Stimulated activated CD4-positive, alpha-beta T cell treated with anti-CD3 and anti-CD28 coated beads, Interleukin-4, amount 100 ng/mL, for 48 hours (primary cell): ENCODE measurements around the gene COX6B1.
"Not testable (repeated sequence)": the region's sequence is repeated elsewhere in the genome, so short reads cannot be mapped to it uniquely, and the experiment has no call there.

Experiments
- DNase-seq, 2 donors: peaks; one replicate each; pipeline ENCODE4 v3.0.0-alpha.2; 2020; ENCODE audit warnings: low read depth in 2 of 2

Gene COX6B1

DNA sequence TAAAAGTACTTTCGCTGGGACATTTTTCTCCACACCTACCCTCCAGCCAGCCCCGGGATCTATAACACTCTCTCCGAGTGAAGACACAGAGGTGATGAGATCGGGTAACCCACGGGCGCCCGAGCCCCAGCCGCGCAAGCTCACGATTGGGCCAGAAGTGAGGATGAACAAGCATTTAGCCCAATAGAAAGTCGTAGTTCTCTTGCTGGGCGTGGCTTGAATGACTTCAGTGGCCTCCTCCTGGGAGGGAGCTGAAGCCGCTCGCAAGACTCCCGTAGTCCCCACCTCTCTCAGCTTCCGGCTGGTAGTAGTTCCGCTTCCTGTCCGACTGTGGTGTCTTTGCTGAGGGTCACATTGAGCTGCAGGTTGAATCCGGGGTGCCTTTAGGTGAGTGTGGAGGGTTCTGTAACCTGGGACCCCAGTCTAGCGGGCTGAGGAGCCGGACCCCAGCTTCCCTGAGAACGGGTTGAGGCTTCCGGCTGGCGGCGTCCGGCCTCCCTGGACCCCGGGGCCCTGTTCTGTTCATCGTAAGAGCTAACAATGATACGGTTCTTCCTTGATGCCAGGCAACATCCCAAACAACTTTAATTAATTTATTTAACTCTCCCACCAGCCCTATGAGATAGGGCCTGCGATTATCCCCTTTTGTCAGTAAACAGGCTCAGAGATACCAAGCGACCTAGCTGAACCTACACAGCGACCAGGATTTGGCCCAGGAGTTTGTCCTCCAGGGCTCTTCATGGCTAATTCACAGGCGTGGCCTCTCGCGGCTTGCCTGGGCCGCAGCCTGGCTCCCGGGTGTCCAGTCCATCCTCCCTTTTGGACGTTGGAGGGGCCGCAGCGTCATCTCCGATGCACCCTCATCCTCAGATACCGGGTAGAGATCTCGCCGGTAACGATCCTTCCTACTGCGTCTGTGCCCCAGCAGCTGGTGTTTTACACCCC, at the start of gene COX6B1:
TSS of gene COX6B1 (plus strand) at position 307 of the 945 bp plus-strand sequence. CDS start 2,921 bp downstream, outside the sequence.
- DNase-seq: peak; percentile 80 to 93

GRCh38 chr19:35601971-35602370, 46.2 kb upstream of the COX6B1 start:
- no peak for DNase-seq

DNA sequence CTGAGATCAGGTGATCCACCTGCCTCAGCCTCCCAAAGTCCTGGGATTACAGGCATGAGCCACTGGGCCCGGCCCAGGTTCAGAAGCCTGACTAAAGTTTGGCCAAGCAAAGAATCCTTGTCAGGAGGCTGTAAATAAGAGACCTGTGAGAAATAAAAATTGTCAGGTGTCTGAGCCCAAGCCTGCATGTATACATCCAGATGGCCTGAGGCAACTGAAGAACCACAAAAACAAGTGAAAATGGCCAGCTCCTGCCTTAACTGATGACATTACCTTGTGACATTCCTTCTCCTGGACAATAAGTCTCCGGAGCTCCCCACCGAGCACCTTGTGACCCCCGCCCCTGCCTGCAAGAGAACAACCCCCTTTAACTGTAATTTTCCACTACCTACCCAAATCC, 43.7 kb upstream of the COX6B1 start:
- not testable (repeated sequence) for DNase-seq

DNA sequence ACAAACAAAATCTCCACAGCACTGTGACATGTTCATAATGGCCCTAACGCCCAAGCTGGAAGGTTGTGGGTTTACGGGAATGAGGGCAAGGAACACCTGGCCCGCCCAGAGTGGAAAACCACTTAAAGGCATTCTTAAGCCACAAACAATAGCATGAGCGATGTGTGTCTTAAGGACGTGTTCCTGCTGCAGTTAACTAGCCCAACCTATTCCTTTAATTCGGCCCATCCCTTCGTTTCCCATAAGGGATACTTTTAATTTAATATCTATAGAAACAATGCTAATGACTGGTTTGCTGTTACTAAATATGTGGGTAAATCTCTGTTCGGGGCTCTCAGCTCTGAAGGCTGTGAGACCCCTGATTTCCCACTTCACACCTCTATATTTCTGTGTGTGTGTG, 41.0 kb upstream of the COX6B1 start:
- DNase-seq: not testable (repeated sequence)

- DNase-seq: no peak
Measured at GRCh38 chr19:35607661-35608060, 40.5 kb upstream of the COX6B1 start.

DNA sequence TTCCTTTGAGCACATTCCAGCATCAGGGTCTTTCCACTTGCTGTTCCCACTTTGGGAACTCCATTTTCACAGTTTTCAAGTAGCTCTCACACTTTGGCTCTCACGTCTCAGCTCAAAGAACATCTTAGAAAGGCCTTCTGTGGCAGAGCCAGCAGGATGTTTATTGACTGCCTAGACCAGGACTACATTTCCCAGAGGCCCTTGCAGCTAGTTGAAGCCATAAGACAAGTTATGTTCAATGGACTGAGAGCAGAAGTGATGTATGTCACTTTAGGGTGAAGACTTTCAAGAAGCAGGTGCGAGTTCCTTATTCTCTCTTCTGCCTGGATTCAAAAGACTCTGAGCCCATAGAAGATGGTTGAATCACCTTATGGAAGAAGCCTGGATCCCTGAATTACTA, 39.9 kb upstream of the COX6B1 start:
- DNase-seq: no peak

GRCh38 chr19:35609851-35610353, 38.2 kb upstream of the COX6B1 start:
- DNase-seq: no peak

DNA sequence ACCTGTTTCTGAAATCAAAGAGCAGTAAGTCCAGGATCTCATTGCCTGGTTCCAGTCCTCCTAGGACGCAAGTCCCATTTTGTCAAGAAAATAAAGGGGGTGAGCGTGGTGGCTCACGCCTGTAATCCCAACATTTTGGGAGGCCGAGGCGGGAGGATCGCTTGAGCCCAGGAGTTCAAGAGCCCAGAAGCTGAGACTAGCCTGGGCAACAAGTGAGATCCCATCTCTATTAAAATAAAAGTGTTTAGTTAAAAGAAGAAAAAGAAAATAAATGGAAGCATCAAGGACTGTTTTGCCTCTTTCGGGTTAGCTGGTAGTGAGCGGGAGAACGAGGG, 35.9 kb upstream of the COX6B1 start:
- no peak for DNase-seq

- DNase-seq: peak; percentile 90 to 96
Measured at GRCh38 chr19:35612559-35613321, 35.4 kb upstream of the COX6B1 start, which contains the start of gene HAUS5. HAUS5 (plus strand) TSS chr19:35612735; CDS start chr19:35612795, 60 bp downstream.

DNA sequence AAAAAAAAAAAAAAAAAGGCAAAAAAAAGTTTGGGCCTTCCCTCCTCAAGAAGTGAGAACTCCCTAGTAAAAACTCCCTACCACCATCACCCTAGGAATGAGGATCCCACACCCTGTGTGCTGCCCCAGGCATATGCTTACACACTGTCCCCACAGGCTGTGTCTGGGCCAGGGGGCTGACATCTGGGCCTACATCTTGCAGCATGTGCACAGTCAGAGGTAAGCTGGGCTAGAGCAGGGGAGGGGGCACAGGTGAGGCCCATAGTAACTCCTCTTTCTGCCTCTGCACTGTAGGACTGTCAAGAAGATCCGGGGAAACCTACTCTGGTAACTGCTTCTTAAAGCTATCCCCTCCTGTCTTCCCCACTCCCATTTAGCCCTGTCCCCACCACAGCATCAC, 34.5 kb upstream of the COX6B1 start:
- no peak for DNase-seq

GRCh38 chr19:35615036-35615435, 33.1 kb upstream of the COX6B1 start:
- DNase-seq: no peak

DNA sequence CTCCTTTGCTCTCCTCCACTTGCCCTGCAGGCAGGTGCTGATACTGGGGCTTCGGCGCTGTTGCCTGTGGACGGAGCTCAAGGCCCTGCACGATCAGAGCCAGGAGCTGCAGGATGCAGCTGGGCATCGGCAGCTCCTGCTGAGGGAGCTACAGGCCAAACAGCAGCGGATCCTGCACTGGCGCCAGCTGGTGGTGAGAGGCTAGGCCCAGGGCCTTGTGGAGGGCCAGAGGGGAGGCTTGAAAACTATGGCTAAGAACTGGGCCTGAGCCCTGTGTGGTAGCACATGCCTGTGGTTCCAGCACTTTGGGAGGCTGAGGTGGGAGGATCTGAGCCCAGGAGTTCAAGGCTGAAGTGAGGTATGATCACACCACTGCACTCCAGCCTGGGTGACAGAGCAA, 29.3 kb upstream of the COX6B1 start:
- DNase-seq: no peak

DNA sequence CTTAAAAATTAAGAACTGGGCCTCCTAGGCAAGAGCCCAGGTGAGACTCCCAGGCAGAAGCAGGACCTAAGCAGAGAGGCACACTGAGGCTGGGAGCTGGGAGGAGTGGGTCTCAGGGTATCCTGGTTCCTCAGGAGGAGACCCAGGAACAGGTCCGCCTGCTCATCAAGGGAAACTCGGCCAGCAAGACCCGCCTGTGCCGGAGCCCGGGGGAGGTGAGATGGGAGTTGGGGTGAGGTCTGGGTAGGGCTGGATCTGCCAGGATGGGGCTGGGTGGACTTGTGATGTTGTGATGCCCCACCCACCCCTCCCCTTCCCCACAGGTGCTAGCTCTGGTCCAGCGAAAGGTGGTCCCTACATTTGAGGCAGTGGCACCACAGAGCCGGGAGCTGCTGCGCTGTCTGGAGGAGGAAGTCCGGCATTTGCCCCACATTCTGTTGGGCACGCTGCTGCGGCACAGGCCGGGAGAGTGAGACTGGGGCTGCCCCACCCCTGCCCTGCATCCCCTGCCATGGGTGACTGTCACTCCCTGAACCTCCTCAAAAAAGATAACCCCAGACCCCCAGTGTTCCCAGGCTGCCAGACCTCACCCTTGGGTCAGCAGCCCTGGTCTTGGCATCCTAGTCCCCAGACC, 28.7 kb upstream of the COX6B1 start:
- DNase-seq: no peak

- DNase-seq: no peak
Measured at GRCh38 chr19:35620001-35620400, 28.1 kb upstream of the COX6B1 start.

GRCh38 chr19:35621708-35622107, 26.4 kb upstream of the COX6B1 start:
- DNase-seq: no peak

- no peak for DNase-seq
Measured at GRCh38 chr19:35622750-35623149, 25.4 kb upstream of the COX6B1 start.

GRCh38 chr19:35623327-35624010, 24.7 kb upstream of the COX6B1 start:
- DNase-seq: no peak

DNA sequence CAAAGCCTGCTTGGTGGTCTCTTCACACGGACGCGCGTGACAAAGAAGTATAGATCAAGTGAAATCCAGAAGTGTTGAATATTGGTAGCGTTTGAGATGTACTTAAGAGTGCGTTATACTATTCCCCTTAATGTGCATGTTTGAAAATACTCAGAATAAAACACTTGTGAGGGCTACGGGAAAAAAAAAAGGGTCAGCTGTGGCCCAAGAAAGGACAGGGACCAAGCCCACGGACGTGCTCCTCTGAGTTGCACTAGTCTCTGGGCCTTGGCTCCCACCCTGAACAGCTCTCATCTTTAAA, 19.9 kb upstream of the COX6B1 start:
- DNase-seq: no peak

- peak; percentile 94 to 95 for DNase-seq
Measured at GRCh38 chr19:35628565-35629331, 19.4 kb upstream of the COX6B1 start, which contains the start of gene RBM42. RBM42 (plus strand) TSS chr19:35629036; CDS start chr19:35629154, 118 bp downstream.

DNA sequence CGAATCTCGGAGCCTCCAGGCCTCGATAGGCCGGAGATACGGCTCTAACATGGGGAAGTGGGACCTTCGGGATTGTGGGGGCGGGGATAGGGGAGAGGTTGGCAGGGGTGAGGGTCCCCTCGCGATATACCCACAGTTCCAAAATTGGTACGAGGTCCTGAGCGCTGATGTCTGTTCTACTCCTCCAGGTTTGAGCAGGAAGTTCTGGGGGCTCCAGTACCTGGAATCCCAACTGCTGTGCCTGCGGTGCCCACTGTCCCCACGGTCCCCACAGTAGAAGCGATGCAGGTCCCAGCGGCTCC, 18.8 kb upstream of the COX6B1 start:
- DNase-seq: no peak
